Stomach (tissue), 4 donors: ENCODE measurements around the gene KCNK7.

ENCODE experiments used
- EP300 ChIP-seq: sonication (generic); formaldehyde crosslinking; IDR thresholded peaks from one replicate; pipeline ENCODE4 v1.6.1; 2017; ENCODE audit warnings: antibody characterized with exemption
- POLR2A ChIP-seq, 4 donors: fragments of 450-650 bp; IDR thresholded peaks; one replicate each; pipeline ENCODE4 v1.6.1; 2016; ENCODE audit warnings: antibody characterized with exemption in 4 of 4, control low read depth in 2 of 4, mild to moderate bottlenecking in 1 of 4, moderate library complexity in 1 of 4
- POLR2AphosphoS5 ChIP-seq, 3 donors: sonication (generic); formaldehyde crosslinking; IDR thresholded peaks; one replicate each; pipeline ENCODE4 v1.6.1; 2016; ENCODE audit warnings: antibody characterized with exemption in 3 of 3
- TF ChIP-seq, protein P1 (sequence below), 7 experiments: fragments of 450-650 bp in 4 of 7; fragments of 200-600 bp in 3 of 7; sonication (generic) in 3 of 7; IDR thresholded peaks; one replicate each; pipeline ENCODE4 v1.5.1; 2016 to 2019; ENCODE audit warnings: antibody characterized with exemption in 7 of 7, control low read depth in 2 of 7, mild to moderate bottlenecking in 1 of 7

DNA sequence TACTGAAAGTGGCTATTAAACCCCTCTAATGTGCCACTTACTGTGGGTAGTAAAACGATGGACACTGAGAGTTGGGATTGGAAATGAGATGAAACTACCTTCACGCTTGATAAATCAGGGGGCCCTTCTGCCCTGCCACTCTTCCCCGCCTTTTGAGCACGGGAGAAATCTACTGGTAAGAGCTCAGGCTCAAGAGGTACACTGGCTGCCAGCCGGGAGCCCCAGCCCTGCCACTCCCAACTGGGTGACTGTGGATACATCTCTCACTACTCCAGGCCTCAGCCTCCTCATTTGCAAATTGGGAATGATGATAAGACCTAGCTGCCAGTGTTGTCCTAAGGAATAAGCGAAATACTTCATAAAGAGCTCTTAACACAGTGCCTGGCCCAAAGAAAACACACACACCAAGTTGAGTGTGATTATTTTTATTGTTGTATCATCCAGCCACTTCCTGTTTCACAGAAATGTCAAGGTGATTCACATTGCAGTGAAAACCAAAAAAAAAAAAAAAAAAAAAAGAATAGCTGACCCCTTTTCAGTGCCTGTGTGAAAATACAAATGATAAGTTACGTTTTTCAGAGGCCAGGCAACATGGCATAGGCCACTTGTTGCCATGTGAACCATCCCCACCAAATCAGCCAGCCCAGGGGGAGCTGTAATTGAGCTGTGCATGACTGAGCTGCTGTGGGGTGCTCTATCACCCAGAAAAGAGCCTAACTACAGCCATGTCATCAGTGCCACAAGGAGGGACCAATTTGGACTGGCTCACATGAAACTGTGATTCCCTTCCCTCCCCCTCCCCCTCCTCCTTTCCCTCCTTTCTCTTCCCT, 29.8 kb downstream of the KCNK7 start:
- TF ChIP-seq, protein P1, sequence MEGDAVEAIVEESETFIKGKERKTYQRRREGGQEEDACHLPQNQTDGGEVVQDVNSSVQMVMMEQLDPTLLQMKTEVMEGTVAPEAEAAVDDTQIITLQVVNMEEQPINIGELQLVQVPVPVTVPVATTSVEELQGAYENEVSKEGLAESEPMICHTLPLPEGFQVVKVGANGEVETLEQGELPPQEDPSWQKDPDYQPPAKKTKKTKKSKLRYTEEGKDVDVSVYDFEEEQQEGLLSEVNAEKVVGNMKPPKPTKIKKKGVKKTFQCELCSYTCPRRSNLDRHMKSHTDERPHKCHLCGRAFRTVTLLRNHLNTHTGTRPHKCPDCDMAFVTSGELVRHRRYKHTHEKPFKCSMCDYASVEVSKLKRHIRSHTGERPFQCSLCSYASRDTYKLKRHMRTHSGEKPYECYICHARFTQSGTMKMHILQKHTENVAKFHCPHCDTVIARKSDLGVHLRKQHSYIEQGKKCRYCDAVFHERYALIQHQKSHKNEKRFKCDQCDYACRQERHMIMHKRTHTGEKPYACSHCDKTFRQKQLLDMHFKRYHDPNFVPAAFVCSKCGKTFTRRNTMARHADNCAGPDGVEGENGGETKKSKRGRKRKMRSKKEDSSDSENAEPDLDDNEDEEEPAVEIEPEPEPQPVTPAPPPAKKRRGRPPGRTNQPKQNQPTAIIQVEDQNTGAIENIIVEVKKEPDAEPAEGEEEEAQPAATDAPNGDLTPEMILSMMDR (IDR thresholded peaks at IDR 0.05), result no peak
- no peak for TF ChIP-seq POLR2A (IDR thresholded peaks at IDR 0.05)
- no peak for TF ChIP-seq POLR2AphosphoS5 (IDR thresholded peaks at IDR 0.05)
- no peak for TF ChIP-seq EP300
